LoVo (cell line): ENCODE data around the gene BGN.

Source experiments
- DNase-seq: peaks from one replicate; pipeline ENCODE4 v3.0.0-alpha.2; 2016; ENCODE audit warnings: low spot score

BGN gene

DNA sequence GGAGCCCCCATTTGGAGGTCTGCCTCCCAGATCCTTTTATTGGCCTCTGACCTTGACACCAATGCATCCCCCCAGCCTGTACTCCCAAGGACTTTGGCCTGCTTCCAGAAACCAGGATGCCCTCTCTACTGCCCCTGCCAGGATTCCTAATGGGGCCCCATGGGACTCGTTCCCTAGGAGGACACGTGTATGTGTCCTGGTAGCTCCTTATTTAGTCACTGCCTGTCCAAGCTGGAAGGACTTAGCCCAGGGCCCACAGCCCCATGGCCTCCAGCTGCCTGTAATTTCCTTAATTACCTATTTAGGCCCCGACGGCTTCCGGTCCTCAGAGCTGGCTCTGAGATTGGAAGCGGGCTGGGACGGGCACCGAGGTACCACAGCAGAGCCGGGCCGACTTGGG is 32.0 kb downstream of the BGN start:
- DNase-seq, result no peak

DNA sequence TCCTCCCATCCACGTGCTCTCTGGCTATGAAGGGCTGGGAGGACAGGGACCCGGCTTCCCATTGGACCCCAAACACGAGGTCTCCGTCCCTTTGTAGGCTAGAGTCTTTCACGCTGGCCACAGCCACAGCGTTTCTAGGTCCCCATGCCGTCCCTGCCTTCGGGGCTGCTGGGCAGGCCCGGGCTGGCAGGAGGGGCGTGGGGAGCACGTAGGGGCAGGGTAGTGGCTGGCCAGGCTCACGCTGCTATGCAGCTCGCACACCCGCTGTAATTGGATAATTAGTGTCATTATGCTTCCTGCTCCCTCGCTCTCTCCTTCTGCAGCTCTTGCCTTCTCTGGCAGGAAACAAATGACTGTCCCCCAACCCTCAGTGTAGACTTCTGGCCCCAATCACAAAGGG is 32.4 kb downstream of the BGN start:
- DNase-seq, result no peak

DNA sequence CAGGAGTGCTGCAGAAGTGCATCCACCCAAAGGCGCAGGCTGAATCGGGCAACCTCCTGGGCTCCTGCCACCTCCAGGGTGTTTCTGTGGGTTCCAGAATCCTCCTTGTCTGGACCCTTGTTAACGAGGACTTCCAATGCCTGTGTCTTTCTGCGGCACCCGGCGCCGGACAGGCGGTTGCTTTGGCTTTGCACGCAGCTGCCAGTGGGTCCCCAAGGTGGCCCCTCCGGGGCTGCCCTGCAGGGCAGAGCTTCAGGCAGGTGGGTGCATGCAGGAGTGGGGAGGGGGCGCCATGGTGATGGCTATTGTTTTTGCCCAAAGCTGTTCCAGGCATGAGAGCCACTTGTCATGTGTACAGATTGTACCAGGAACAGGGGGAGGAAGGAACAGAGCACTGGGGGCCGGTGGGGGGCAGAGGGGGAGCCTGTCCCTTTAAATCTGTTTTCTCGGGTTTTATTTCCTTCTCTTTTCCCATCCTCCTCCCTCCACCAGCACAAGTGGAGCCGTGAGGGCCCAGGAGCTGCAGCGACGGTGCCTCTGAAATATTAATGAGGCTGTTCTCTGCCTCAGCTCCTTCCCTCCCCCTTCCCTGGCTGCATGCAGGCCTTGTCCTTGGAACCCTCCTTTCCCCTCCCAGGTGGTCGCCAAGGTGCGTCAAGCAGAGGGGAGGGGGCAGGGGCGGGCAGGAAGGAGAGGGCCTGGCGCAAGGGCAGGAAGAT is 35.8 kb downstream of the BGN start:
- no peak for DNase-seq

DNA sequence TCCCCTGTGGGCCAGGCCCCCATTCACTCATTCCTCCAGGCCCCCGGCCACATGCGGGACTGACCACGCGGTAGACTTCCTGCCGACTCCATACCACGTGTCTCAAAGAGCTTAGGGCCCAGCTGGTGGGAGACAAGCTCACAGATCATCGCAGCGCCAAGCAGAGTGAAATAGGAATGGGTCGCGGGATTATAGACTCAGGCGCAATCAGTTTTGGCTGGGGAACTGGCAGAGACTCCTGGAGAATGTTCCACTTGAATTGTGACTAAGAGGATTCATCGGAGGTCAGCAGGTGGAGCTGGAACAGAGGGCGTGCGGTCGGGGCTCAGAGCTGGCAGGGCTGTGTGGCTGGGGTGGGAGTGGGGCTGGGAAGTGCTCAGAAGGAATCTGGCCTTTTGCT is 38.3 kb downstream of the BGN start:
- no peak for DNase-seq

DNA sequence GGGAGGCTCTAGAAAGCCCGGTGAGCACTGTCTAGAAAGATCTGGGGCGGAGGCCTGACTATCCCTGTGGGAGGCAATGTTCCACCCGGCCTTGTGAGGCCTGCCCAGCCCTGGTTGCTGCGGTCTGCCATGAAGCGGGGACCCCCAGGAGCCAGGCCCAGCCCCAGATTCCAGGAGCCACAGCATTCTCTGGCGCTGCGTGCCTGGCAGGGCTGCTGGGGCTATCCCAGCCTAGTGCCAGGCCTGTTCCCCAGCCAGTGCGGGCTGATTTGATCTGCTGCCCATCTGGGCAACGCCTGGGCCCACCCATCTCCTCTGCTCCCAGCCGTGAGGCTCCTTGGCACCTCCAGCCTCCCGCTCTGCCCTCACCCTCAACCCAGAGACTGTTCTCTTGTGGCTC is 42.3 kb downstream of the BGN start:
- DNase-seq, result no peak

DNA sequence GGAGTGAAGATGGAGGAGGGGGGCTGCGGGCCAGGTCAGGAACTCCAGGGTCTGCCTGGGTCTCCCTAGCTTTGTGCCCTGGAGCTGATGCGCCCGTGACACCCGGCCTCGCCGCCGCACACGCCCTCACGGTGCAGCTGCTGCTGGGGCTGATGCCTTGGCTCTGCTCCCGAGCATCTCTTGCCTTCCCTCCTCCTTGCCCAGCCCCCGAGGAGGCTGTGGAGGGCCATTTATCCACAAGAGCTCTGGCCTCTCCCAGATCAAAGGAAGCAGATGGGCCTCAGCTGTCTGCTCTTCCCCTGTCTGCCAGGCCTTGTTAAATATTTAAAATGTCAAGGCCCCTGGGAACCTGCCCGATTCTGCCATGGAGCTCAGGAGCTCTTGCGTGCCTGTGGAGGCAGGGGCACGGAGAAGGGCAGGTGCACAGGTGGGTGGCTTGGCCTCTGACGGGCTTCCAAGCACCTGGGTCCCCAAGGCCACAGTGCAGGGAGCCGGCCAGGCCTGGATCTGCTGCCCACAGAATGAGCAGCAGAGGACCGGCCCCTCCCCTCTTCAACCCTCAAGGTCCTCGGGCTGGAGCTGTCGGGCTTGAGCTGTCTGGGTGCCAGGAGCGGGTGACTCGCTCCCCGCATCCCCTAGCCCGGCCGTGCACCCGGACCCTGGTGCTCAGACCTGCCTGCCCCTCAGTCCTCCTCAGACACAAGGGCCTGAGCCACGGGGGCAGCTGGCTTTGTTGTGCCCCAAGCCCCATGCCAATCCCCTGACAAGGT is 42.9 kb downstream of the BGN start:
- DNase-seq, result no peak

DNA sequence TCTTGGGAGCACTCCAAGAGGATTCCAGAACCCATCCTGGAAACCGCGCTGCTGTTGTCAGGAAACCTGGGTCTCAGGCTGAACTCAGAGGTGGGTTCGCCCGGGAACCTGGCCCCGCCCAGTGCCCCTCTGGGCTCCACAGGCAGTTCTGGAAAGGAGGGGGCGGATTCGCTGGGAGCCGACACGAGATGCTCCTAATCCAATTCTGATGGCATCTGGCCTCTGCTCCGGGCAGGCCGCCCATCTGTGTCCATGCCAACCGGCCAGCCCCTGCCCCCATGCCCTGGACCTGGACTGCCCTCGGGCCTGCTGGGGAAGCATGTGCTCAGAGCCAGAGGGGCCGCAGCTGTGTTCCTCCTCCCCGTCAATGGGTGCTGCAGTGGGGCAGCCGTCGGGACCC is 43.6 kb downstream of the BGN start:
- no peak for DNase-seq

DNA sequence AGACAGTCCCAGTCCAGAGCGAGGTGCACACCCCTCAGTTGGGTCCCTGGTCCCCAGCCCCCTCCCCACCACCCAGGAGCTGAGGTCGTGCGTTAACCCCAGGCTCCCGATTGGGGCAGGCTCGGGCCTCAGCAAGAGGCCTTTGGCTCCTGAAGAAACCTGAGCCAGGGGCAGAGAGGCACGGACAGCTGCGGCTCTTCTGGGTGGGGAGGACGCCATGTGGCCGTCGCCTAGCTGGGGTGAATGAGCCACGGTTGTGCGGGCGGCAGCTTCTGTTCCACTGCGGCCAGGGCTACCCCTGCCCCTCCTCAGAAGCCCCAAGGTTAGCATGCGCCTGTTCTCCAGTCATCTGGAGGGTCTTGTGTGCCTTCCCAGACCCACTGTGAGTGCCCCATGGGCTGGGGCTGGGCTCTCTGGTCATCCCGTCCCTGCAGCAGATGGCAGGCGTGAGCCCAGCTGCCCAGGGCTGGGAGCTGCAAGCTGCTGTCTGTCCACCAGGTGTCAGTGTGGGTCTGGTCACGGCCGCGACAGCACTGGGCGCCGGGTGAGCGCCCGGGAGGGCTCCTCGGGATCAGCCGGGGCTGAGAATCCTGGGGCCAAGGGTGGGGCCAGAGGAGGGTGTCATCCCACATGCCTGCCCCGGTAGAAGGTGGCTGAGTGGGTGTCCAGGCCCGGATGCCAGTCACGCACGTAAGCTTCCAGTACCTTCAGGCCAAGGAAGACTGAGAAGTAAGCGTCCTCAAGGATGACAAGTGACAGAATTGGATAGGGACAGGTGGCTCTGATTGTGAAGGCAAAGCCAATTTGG is 44.6 kb downstream of the BGN start:
- DNase-seq, result peak; percentile 61

DNA sequence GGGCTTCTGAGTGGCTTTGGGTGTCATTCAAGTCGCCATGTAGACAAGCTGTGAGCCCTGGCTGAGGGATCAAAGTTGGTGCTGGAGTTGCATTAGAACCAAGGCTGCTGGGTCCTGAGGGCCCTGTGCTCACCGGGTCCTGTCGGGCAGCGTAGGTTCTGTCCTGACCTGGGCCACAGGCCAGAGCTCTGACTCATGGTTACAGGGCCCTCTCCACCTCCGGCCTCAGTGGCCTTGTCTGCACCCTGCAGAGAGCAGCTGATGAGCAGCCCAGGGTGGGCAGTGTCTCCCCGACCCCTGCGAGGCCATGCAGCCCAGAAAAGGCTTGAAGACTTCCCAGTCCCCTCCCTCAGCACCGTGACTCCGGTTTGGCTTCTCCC is 45.2 kb downstream of the BGN start:
- no peak for DNase-seq

DNA sequence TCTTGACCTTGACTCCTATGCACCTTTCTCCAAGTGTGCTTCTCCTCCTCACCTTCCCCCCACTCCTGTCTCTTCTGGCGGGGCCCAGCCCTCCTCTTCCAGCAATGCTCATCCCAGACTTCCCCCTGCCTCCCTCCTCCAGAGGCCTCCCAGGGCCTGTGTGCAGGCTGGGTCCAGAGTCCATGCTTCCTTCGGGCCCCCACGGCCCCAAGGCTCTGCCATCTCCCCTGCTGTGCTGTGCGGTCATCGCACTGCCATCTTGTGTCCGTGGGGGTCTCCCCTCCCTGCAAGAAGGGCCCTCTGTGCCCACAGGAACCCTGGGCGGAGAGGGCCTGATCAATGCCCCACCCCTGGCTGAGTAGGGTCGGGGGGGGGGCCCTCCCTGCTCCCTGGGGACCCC is 49.9 kb downstream of the BGN start:
- no peak for DNase-seq

DNA sequence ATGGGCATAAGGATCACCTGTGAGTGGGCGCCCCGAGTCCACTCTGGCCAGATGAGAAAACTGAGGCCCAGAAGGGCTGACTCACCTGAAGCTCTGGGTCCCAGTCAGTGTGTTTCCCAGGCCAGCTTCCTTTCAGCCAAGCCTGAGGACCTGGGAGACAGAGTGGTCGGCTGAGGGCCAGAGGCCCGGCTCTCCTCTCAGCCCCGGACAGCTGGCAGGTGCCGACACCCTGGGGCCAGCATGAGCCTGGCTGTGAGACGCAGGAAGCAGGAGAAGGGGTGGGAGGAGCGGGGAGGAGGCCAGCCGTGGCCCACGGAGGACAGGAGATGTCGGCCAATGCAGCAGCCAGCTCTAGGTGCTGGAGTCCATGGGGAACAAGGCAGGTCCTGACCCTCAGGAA is 51.6 kb downstream of the BGN start:
- no peak for DNase-seq

DNA sequence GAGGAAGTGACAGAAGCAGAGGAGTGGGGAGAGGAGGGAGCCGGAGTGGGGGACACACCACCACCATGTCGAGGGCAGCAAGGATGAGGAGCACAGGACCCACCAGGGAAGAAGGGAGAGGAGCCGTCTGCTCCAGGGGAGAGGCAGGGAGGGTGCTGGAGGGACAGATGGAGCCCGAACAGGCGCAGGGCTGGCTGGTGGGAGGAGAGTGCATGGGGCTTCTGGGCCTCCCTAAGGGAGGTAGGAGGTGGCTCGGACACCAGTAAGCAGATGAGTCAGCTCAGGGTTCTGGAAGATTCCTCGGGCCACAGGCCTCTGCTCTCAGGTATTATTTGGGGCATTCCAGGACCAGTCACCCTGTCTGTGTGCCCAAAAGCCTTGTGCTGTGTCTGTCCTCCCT is 52.4 kb downstream of the BGN start:
- no peak for DNase-seq

DNA sequence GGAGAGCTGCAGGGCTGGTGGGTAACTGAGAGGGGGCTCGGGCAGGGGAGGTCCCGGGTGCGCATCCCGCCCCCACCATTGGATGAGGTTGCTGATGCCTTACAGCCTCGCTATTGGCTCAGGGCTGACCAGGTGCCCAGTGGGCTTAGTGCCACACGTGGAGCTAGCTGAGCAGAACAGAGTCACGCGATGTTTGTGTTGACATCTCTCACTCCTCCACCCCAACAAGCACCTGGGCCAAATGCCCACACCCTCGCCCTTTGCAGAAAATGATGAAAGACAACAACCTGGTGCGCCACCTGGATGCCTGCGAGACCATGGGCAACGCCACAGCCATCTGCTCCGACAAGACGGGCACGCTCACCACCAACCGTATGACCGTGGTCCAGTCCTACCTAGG is 54.5 kb downstream of the BGN start:
- DNase-seq, result no peak

DNA sequence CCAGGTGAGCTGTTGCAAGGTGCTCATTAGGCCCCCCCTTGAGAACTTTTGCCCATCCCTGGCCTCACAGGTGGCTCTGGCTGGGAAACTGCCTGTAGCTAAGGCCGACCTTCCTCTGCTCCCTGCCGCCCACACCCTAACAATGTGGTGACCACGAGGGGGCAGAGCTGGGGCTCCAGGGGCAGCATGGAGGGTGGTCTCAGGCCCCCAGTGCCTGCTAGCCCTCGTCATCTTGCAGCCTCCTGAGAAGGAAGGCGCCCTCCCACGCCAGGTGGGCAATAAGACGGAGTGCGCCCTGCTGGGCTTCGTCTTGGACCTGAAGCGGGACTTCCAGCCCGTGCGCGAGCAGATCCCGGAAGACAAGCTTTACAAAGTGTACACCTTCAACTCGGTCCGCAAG is 55.0 kb downstream of the BGN start:
- no peak for DNase-seq

DNA sequence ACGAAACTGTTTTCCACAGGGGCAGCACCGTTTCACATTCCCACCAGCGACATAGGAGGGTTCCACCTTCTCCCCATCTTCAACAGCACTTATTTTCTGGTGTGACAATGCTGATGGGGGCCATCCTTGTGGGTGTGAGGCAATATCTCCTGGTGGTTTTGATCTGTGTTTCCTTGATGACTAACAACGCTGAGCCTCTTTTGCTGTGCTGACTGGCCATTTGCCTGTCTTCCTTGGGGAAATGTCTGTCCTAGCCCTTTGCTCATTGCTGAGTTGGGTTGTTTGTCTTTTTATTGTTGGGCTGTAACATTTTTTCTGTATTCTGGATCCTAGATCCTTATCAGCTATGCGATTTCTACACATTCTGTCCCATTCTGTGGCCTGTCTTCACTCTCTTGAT is 56.4 kb downstream of the BGN start:
- no peak for DNase-seq

DNA sequence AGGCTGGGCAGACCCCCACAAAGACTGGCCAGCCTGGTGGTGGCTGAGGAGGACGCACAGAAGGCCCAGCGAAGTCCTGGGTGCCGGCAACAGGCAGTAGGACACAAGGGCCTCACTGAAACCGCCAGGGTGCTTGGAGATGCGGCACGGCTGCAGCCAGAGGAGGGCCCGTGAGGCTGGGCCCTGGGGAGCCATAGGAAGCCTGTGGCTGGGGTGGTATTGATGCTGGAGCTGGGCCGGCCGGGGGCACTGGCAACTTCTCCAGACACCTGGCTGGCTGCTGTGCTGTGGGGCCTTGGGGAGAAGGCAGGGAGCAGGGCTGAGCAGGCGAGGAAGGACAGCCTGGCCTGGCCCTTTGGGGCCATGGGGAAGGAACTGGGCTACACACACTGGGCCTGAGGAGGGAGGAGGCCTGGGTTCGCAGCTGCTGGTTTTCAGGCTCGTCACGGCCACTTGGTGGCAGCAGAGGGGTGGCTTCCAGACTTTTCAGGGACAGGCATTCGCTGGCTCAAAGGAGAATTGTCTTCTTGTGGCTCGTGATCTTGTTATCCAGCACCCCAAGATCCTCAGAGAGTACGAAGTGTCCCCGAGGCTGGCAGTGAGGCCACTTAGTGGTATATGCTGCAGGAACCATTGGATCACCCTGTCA is 59.9 kb downstream of the BGN start:
- DNase-seq, result peak; percentile 42

DNA sequence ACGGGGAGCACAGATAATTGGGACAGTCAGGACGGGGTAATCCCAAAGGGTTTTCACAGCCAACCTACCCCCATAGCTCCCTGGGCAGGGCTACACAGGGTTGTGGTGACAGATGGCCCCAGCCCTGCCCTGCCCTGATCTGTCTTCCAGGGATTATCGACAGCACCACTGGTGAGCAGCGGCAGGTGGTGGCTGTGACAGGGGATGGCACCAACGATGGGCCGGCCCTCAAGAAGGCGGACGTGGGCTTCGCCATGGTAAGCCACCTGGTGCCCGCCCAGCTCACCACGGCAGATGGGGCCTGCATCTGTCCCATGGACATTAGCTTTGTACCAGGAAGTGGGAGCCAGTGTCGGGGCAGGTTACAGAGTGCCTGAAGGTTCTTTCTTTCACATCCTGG is 62.0 kb downstream of the BGN start:
- no peak for DNase-seq

DNA sequence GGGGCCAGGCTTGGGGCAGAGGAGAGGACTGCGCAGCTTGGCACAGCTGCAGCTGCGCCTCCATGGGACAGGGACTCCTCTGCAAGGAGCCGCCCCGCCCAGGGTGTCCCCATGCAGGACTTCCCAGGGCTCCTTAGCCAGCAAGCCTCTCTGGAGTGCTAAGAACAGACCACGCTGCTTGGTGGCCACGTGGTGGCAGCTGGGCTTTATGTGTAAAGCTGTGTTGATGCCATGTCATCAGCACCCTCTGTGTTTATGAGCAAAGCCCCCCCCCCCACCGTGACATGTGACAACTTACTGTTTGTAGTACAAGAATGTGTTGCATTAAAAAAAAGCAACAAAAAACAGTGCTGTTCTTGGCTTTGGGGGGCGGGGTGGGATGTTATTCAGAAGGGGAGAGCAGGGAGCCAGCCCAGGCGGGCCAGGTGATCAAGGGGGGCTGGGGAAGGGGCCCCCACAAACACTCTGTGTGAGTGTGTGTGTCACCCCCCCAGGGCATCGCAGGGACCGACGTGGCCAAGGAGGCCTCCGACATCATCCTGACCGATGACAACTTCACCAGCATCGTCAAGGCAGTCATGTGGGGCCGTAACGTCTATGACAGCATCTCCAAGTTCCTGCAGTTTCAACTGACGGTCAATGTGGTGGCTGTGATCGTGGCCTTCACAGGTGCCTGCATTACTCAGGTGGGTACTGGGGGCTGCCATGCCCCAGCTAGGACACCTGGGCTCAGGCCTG is 63.0 kb downstream of the BGN start:
- no peak for DNase-seq
